Hematopoietic multipotent progenitor cell treated with erythropoietin and hydrocortisone succinate and interleukin-3 and kit ligand, for 4 days (in vitro differentiated cells): Measurements from ENCODE around the gene DYNLL2.
"Not testable (repeated sequence)": the region's sequence is repeated elsewhere in the genome, so short reads cannot be mapped to it uniquely, and the experiment has no call there.

Source experiments
- DNase-seq: peaks from one replicate; pipeline ENCODE4 v3.0.0-alpha.2; 2015

The DYNLL2 gene

GRCh38 chr17:58073266-58073665 lies 10.0 kb upstream of the DYNLL2 start:
- DNase-seq, result not testable (repeated sequence)

GRCh38 chr17:58074406-58074805 lies 8.8 kb upstream of the DYNLL2 start:
- not testable (repeated sequence) for DNase-seq

- DNase-seq, result no peak
These were observed 3.8 kb upstream of the DYNLL2 start for GRCh38 chr17:58079300-58080033.

- DNase-seq, result no peak
These were observed 1.4 kb upstream of the DYNLL2 start for GRCh38 chr17:58081646-58082340.

- DNase-seq, result no peak
These were observed 814 bp upstream of the DYNLL2 start for GRCh38 chr17:58082341-58082869.

- peak; percentile 87 for DNase-seq
These were observed 485 bp downstream of the DYNLL2 start for GRCh38 chr17:58083491-58084316.

GRCh38 chr17:58084317-58084981 lies 1.2 kb downstream of the DYNLL2 start:
- peak; percentile 81 for DNase-seq

GRCh38 chr17:58085039-58085715 lies 2.0 kb downstream of the DYNLL2 start:
- DNase-seq, result peak; percentile 32

- no peak for DNase-seq
These were observed 3.7 kb downstream of the DYNLL2 start for GRCh38 chr17:58086953-58087352.

- DNase-seq, result no peak
These were observed 5.4 kb downstream of the DYNLL2 start for GRCh38 chr17:58088624-58089023.

GRCh38 chr17:58089111-58089510 lies 5.9 kb downstream of the DYNLL2 start:
- no peak for DNase-seq

GRCh38 chr17:58091024-58091567 lies 7.9 kb downstream of the DYNLL2 start:
- no peak for DNase-seq

- DNase-seq, result no peak
These were observed 9.0 kb downstream of the DYNLL2 start for GRCh38 chr17:58092101-58092796.

GRCh38 chr17:58092797-58093385 lies 9.7 kb downstream of the DYNLL2 start:
- DNase-seq, result no peak

- DNase-seq, result no peak
These were observed 10.9 kb downstream of the DYNLL2 start for GRCh38 chr17:58094118-58094517.

- no peak for DNase-seq
These were observed 13.7 kb downstream of the DYNLL2 start for GRCh38 chr17:58096892-58097291.

- DNase-seq, result no peak
These were observed 14.3 kb downstream of the DYNLL2 start for GRCh38 chr17:58097384-58098088.

GRCh38 chr17:58100506-58100905 lies 17.3 kb downstream of the DYNLL2 start:
- DNase-seq, result no peak

GRCh38 chr17:58101898-58102297 lies 18.7 kb downstream of the DYNLL2 start:
- not testable (repeated sequence) for DNase-seq

GRCh38 chr17:58105093-58105492 lies 21.9 kb downstream of the DYNLL2 start:
- no peak for DNase-seq
